Astrocyte of the spinal cord (primary cell): Measurements from ENCODE around the gene GPR152.

Source experiments
- DNase-seq: peaks from one replicate; pipeline ENCODE4 v3.0.0; 2011; ENCODE audit warnings: low read depth, low spot score
- H3K4me3 ChIP-seq: 2 replicates; pipeline ENCODE4 v1.5.1; 2011; ENCODE audit warnings: low read depth, mild to moderate bottlenecking, low read length, moderate library complexity
- in situ Hi-C: cut with HindIII; loops from 2 replicates; pipeline ENCODE4 v1.10.0; 2017; ENCODE audit warnings: low sequenced_read_pairs
- TF ChIP-seq, protein P1 (sequence below): IDR thresholded peaks from 2 replicates; pipeline ENCODE4 v1.5.1; 2012; ENCODE audit warnings: low read depth, mild to moderate bottlenecking, low read length, inconsistent platforms

GPR152 gene

DNA sequence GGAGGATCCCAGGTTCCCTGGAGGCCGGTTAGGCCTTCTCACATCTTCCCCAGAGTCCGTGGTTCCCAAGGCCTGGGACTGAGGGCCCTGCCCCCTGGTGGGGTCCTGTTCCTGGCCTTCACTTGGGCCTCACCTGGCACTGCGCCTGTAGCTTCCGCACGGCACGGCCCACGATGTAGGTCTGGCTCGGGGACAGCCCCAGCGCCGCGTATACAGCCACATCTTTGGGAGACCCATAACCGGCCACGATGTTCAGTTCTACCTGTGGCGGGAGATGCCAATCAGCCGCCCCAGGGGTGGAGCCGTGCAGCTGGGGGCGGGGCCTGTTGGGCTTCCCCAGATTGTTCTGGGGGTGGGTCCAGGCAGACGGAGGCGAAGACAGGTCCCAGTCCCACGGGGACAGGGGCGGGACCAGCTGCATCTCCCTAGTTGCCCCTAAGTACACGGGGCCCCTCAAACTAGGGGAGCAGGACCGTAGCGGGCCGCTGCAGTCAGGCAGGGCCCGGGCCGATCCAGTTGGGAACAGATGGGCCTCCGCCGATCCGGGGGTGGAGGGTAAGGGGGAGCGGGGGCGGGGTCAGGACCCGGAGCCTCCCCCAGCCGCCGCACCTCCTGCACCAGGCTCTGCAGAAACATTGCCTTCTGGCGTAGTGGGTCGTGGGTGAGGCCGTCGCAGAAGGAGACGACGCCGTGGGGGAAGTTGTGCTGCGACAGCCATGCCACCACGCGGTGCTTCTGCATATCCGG lies 40.4 kb upstream of the GPR152 start:
- H3K4me3 ChIP-seq = no peak overlapping the region
- no peak for DNase-seq
- TF ChIP-seq, protein P1, sequence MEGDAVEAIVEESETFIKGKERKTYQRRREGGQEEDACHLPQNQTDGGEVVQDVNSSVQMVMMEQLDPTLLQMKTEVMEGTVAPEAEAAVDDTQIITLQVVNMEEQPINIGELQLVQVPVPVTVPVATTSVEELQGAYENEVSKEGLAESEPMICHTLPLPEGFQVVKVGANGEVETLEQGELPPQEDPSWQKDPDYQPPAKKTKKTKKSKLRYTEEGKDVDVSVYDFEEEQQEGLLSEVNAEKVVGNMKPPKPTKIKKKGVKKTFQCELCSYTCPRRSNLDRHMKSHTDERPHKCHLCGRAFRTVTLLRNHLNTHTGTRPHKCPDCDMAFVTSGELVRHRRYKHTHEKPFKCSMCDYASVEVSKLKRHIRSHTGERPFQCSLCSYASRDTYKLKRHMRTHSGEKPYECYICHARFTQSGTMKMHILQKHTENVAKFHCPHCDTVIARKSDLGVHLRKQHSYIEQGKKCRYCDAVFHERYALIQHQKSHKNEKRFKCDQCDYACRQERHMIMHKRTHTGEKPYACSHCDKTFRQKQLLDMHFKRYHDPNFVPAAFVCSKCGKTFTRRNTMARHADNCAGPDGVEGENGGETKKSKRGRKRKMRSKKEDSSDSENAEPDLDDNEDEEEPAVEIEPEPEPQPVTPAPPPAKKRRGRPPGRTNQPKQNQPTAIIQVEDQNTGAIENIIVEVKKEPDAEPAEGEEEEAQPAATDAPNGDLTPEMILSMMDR = no peak
- in situ Hi-C loops = no loop called here

DNA sequence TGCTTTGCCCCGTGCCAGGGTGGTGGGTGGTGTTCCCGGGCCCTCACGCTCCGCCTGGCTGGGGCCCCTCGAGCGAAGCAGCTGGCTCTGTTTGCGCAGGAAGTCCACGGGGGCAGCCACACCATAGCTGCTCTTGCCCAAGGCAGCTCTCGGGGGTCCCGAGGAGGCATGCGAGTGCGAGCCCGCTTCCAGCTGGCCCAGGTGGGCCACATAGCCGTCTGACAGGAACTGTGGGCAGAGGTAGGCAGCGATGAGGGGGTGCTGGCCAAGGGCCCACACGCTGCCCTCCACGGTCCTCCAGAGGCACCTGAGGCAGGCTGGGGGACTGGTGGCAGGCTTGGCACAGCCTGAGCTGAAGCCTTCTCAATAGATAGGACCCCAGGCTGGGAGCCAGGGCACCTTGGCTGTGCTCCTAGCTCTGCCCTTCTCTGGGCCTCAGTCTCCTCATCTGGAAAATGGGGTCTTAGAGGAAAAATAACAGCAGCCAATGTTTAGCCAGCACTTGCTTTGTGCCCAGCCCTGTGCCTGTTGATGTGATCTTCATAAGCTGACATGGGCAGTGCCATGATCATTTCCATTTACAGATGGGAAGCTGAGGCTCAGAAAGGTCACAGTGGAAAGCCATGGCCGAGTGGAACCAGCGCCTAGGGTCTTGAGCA lies 39.7 kb upstream of the GPR152 start:
- H3K4me3 ChIP-seq = no peak overlapping the region
- DNase-seq = no peak
- TF ChIP-seq, protein P1 = no peak
- in situ Hi-C loops = no loop called here

DNA sequence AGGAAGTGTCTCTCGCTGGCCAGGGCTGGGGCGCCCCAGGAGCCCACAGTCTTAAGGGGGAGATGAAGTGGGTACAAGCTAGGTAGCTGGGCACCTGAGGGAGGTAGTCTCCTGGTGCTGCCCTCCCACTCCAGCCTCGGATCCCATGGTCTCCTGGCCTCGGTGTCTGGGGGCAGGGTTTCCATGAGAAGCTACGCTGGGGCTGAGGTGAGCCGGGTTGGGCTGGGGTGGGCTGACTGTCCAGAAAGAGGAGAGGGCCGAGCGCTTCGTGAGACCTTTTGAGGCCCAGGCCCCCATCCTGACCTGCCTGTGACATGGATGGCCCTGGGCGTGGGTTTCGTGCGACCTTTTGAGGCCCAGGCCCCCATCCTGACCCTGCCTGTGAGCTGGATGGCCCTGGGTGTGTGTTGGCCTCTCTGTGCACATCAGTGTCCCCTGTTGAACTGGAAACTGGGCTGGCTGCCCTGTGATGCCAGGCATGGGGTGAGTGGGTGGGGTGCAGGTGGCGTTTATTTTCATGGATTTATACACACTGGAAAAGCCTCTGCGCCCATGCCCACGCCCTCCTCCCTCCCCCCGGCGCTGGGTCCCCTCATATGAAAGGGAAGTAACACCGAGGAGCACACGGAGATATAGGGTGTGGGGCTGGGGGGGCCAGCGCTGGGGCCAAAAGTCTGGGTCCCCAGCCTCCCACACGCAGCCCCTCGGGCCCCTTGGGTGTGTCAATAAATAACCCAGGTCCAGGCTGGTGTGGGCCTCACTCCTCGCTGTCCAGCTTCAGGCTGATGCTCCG lies 38.9 kb upstream of the GPR152 start:
- in situ Hi-C loops = no loop called here
- TF ChIP-seq, protein P1 = no peak

GRCh38 chr11:67490727-67491065 lies 38.2 kb upstream of the GPR152 start:
- TF ChIP-seq, protein P1 = no peak
- in situ Hi-C loops = no loop called here
- DNase-seq = no peak
- no peak overlapping the region for H3K4me3 ChIP-seq

More for the DNA sequence above, 38.9 kb upstream of the GPR152 start:
- H3K4me3 ChIP-seq = no peak overlapping the region
- DNase-seq = no peak

GRCh38 chr11:67489885-67490726 lies 37.6 kb upstream of the GPR152 start:
- no peak overlapping the region for H3K4me3 ChIP-seq
- TF ChIP-seq, protein P1 = no peak
- in situ Hi-C loops = no loop called here
- no peak for DNase-seq
